Type B pancreatic cell (in vitro differentiated cells): ENCODE measurements around the gene USH1C. TPM values are rescaled to one million over a fixed set of nuclear protein-coding genes. Genes with fewer than 3 reads are reported as not detected.

Source experiments
- DNase-seq: peaks from one replicate; pipeline ENCODE4 v3.0.0; 2021; ENCODE audit warnings: mixed read lengths; ENCODE audit not compliant: unreplicated experiment; ENCODE audit errors: extremely low spot score
- H3K27ac Mint-ChIP-seq: 2 replicates; pipeline ENCODE4 v1.8.0; 2021; ENCODE audit warnings: mild to moderate bottlenecking, mixed read lengths
- H3K27me3 Mint-ChIP-seq: 2 replicates; pipeline ENCODE4 v1.8.0; 2021; ENCODE audit warnings: mixed read lengths
- H3K36me3 Mint-ChIP-seq: 2 replicates; pipeline ENCODE4 v1.8.0; 2021; ENCODE audit warnings: mixed read lengths
- H3K4me1 Mint-ChIP-seq: one replicate; pipeline ENCODE4 v1.8.0; 2021; ENCODE audit warnings: mixed read lengths; ENCODE audit not compliant: unreplicated experiment
- H3K4me3 Mint-ChIP-seq: 2 replicates; pipeline ENCODE4 v1.8.0; 2021; ENCODE audit warnings: mild to moderate bottlenecking, mixed read lengths
- H3K9me3 Mint-ChIP-seq: 2 replicates; pipeline ENCODE4 v1.8.0; 2021; ENCODE audit warnings: mixed read lengths
- total RNA-seq: library from RNA; stranded (reverse); gene quantifications from 2 replicates; pipeline ENCODE4 v1.2.1, GENCODE V29; 2021; ENCODE audit warnings: low replicate concordance
- TF ChIP-seq, protein P1 (sequence below): fragments of 200-600 bp; sonication (generic); conservative IDR thresholded peaks from 2 replicates; pipeline ENCODE4 v1.5.0; 2021; ENCODE audit warnings: antibody characterized with exemption, mild to moderate bottlenecking

Gene USH1C
- total RNA-seq, 1 donor from 2014 or later, result 21.8 TPM

DNA sequence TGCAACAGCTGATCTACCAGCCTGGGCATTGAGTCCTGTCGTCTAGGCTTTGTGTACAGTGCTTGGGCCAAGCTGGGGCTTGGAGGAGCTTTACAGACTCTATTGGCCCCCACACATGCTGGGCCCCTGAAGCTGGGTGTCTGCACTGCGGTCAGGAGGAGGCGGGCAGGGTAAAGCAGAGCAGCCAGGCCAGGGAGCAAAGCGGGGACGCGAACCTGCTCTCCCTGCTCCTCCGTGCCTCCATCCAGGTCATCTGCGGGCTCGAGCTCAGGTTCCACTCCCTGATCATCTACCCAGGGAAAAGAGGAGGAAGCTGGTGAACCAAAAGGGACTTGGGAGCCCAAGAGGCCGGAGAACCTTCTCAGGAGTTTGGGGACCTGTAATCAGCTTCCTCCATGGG lies 27.0 kb downstream of the USH1C start:
- TF ChIP-seq, protein P1, sequence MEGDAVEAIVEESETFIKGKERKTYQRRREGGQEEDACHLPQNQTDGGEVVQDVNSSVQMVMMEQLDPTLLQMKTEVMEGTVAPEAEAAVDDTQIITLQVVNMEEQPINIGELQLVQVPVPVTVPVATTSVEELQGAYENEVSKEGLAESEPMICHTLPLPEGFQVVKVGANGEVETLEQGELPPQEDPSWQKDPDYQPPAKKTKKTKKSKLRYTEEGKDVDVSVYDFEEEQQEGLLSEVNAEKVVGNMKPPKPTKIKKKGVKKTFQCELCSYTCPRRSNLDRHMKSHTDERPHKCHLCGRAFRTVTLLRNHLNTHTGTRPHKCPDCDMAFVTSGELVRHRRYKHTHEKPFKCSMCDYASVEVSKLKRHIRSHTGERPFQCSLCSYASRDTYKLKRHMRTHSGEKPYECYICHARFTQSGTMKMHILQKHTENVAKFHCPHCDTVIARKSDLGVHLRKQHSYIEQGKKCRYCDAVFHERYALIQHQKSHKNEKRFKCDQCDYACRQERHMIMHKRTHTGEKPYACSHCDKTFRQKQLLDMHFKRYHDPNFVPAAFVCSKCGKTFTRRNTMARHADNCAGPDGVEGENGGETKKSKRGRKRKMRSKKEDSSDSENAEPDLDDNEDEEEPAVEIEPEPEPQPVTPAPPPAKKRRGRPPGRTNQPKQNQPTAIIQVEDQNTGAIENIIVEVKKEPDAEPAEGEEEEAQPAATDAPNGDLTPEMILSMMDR, result no peak
- Mint-ChIP-seq H3K27ac (no peak overlapping the region), H3K4me1 (peaks cover 11% of the 10 kb centered on the region), H3K4me3 (no peak overlapping the region), H3K36me3 (no peaks in the 10 kb centered on the region), H3K27me3 (peaks cover 6% of the 10 kb centered on the region), H3K9me3 (no peaks in the 10 kb centered on the region)
- no peak for DNase-seq

DNA sequence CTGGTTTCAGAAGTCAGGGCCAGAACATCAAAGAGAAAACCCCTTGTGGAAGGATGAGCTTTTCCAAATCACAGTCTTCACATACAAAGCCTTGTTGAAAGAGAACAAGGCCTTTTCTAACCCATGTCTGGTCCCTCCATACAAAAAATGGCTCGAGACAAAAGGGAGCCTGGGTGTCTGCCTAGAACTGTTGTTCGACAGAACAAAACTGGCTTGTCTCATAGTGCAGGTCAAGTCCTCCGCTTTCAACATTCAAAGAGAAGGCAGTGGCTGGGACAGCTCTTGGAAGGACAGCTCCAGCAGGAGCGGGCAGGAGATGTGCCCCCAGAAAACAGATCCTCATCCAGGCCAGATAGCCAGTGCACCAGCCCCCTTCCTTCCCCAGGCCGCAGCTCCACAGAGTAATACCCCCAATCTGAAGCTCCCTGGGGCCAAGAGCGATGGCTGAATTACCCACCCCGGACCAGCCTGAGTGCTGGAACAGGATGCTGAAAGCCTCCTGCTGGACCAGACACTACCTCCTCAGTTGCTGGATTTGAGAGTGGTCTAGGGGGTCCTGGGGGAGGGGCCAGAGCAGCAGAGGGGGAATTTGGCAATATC lies 27.6 kb downstream of the USH1C start:
- no peaks in the 10 kb centered on the region for H3K9me3 Mint-ChIP-seq
- H3K4me1 Mint-ChIP-seq, result peaks cover 11% of the 10 kb centered on the region
- no peak overlapping the region for H3K27ac Mint-ChIP-seq
- no peak overlapping the region for H3K4me3 Mint-ChIP-seq
- TF ChIP-seq, protein P1, result no peak
- peaks cover 6% of the 10 kb centered on the region for H3K27me3 Mint-ChIP-seq
- H3K36me3 Mint-ChIP-seq, result no peaks in the 10 kb centered on the region
- no peak for DNase-seq

DNA sequence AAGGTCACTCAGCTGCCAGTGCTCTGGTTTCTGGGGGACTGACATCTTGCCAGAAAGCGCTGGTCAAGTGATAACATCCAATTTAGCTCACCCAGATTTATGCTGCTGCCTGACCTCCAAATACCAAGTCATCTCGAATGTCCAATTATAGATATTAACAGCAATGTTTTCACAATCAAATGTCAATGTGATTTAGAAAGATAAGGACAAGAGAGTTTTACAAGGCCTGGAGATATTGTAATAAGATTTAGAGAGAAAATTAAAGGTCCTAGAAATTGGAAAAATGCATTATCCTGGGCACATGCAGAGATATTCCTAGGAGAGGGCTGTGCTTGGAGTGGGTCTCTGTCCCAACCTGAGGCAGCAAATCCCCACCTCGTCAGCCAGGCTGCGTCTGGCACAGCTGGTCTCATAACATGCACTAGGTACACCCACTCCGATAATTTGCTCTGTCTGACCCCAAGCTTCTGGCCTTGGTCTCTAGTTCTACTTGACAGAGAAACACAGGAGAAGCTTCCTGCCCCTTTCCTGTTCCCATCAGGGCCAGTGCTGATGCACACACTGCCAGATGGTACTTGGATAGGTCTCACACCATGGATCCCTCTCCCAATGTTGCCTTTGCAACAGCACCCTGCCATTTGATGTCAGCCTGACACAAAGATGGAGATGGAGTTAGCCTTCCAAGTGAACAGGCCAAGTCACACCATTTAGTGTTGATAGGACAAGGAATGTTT lies 28.6 kb downstream of the USH1C start:
- TF ChIP-seq, protein P1, result no peak
- Mint-ChIP-seq H3K36me3 (no peaks in the 10 kb centered on the region), H3K27me3 (peaks cover 6% of the 10 kb centered on the region), H3K4me1 (peaks cover 11% of the 10 kb centered on the region), H3K27ac (no peak overlapping the region), H3K9me3 (no peaks in the 10 kb centered on the region), H3K4me3 (no peak overlapping the region)
- DNase-seq, result no peak

DNA sequence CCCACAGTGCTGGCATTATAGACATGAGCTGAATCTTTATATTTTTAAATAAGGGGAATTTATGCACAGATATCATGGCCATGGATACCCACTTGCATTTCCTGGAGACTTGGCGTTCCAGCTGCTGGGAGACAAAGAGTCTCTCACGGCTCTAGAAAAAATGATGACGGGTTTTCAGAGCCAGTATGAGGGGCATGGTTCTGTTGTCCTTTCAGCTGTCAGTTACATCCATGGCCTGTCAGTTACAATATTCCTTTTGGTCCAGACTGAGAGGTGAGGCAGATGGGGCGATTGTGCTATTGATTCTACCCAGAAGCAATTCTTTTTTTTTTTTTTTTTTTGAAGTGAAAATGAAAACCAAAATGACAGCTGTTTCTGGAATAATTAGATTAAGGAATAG lies 29.7 kb downstream of the USH1C start:
- H3K9me3 Mint-ChIP-seq, result no peaks in the 10 kb centered on the region
- DNase-seq, result no peak
- H3K27me3 Mint-ChIP-seq, result peaks cover 6% of the 10 kb centered on the region
- no peak overlapping the region for H3K4me3 Mint-ChIP-seq
- TF ChIP-seq, protein P1, result no peak
- no peak overlapping the region for H3K27ac Mint-ChIP-seq
- H3K36me3 Mint-ChIP-seq, result no peaks in the 10 kb centered on the region
- peaks cover 11% of the 10 kb centered on the region for H3K4me1 Mint-ChIP-seq

DNA sequence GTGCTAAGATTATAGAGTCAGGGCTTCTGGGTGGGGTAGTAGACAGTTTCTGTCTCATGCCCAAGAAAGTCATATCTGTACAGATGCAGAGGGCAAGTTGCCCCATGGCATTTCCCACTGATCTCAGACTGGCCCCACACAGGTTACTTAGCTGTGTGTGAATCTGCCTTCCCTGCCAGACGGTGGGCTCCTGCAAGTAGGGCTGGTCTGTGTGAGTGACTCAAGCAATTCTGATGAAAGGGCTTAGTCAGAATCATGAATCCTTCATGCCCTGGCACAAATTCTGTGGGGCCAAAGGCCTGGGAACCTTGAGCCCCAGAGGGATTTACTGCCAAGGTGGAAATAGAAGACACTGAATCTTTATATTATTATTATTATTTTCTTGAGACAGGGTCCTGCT lies 30.4 kb downstream of the USH1C start:
- H3K27ac Mint-ChIP-seq, result no peak overlapping the region
- no peaks in the 10 kb centered on the region for H3K9me3 Mint-ChIP-seq
- no peak overlapping the region for H3K4me3 Mint-ChIP-seq
- H3K4me1 Mint-ChIP-seq, result peaks cover 5% of the 10 kb centered on the region
- peaks cover 9% of the 10 kb centered on the region for H3K27me3 Mint-ChIP-seq
- H3K36me3 Mint-ChIP-seq, result no peaks in the 10 kb centered on the region
- no peak for DNase-seq
- TF ChIP-seq, protein P1, result no peak
